ENCODE data around the gene STARD13. TPM values are rescaled to one million over a fixed set of nuclear protein-coding genes. Genes with fewer than 3 reads are reported as not detected.

The STARD13 gene
- total RNA-seq, 1 experiment from 2014 or later: 2.1 TPM

- no peak overlapping the region for H2AFZ ChIP-seq (ENCODE audit: low read length)
- H3K27me3 ChIP-seq (ENCODE audit: insufficient read depth, low read length): no peaks in the 10 kb centered on the region
- H3K9me3 ChIP-seq (ENCODE audit: control insufficient read depth, low read depth, low read length): no peaks in the 10 kb centered on the region
- H2BK12ac ChIP-seq (ENCODE audit: insufficient read length, low read depth, low read length): no peak overlapping the region
- no peaks in the 10 kb centered on the region for H3K23me2 ChIP-seq (ENCODE audit: insufficient read length, low read depth, low read length, poor library complexity, severe bottlenecking)
- no peak overlapping the region for H3K9ac ChIP-seq (ENCODE audit: extremely low read depth, insufficient read length, low read length)
- H3K9me3 Mint-ChIP-seq: no peaks in the 10 kb centered on the region; a peak in 1 of 5 replicates
- H4K91ac ChIP-seq (ENCODE audit: insufficient read length, low read depth, low read length): no peak overlapping the region
- no peak overlapping the region for H3K4ac ChIP-seq (ENCODE audit: low read depth, low read length)
- H3K4me2 ChIP-seq (ENCODE audit: insufficient read depth, insufficient read length, low read length): no peak overlapping the region
- TF ChIP-seq, protein P1, sequence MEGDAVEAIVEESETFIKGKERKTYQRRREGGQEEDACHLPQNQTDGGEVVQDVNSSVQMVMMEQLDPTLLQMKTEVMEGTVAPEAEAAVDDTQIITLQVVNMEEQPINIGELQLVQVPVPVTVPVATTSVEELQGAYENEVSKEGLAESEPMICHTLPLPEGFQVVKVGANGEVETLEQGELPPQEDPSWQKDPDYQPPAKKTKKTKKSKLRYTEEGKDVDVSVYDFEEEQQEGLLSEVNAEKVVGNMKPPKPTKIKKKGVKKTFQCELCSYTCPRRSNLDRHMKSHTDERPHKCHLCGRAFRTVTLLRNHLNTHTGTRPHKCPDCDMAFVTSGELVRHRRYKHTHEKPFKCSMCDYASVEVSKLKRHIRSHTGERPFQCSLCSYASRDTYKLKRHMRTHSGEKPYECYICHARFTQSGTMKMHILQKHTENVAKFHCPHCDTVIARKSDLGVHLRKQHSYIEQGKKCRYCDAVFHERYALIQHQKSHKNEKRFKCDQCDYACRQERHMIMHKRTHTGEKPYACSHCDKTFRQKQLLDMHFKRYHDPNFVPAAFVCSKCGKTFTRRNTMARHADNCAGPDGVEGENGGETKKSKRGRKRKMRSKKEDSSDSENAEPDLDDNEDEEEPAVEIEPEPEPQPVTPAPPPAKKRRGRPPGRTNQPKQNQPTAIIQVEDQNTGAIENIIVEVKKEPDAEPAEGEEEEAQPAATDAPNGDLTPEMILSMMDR (conservative IDR thresholded peaks at IDR 0.05): peak; percentile 66
- no peak overlapping the region for H3K23ac ChIP-seq (ENCODE audit: insufficient read length, low read depth, low read length)
- H4K20me1 ChIP-seq (ENCODE audit: control insufficient read depth, insufficient read depth, insufficient read length): no peaks in the 10 kb centered on the region
- H3T11ph ChIP-seq (ENCODE audit: low read length): no peak overlapping the region
- no peak overlapping the region for H4K8ac ChIP-seq (replicated peaks; ENCODE audit: insufficient read length, low read depth, low read length)
- H3K4me1 Mint-ChIP-seq: peaks cover 22 to 24% of the 10 kb centered on the region in 2 experiments
- DNase-seq: no peak
- no peak overlapping the region for H3K56ac ChIP-seq (ENCODE audit: insufficient read length, low read depth, low read length)
- H3K14ac ChIP-seq (ENCODE audit: insufficient read depth, low read length): no peak overlapping the region
- H3K4me3 Mint-ChIP-seq: no peak overlapping the region
- H4K5ac ChIP-seq (ENCODE audit: insufficient read length, low read depth, low read length): no peak overlapping the region
- no peak overlapping the region for H3K18ac ChIP-seq (ENCODE audit: insufficient read length, low read depth, low read length)
- no peak overlapping the region for H2BK5ac ChIP-seq (ENCODE audit: insufficient read length, low read length)
- H2AK5ac ChIP-seq (ENCODE audit: insufficient read length, low read length): no peak overlapping the region
- no peaks in the 10 kb centered on the region for H3K79me1 ChIP-seq (ENCODE audit: insufficient read depth, low read depth, low read length, poor library complexity, severe bottlenecking)
- no peak overlapping the region for H3K27ac Mint-ChIP-seq
- WGBS (ENCODE audit: extremely low coverage, insufficient read length, low lambda C conversion rate): no CpG with 5 or more reads among the region's 2 CpGs
- H3K79me2 ChIP-seq (ENCODE audit: insufficient read depth, low read length): no peaks in the 10 kb centered on the region
- H2BK15ac ChIP-seq (ENCODE audit: low read depth, low read length): no peak overlapping the region
- H3K27me3 Mint-ChIP-seq (ENCODE audit: low read depth): no peaks in the 10 kb centered on the region
- no peak overlapping the region for H2BK120ac ChIP-seq (ENCODE audit: low read depth, low read length, poor library complexity, severe bottlenecking)
- H3K36me3 Mint-ChIP-seq (ENCODE audit: insufficient read depth in 1 of 3, low read depth in 3 of 3): no peaks in the 10 kb centered on the region; a peak in 1 of 7 replicates
- H2BK20ac ChIP-seq (ENCODE audit: low read depth, low read length, poor library complexity, severe bottlenecking): no peak overlapping the region
- H3K27ac ChIP-seq (ENCODE audit: insufficient read length, low read depth, low read length): no peak overlapping the region
- H3K4me1 ChIP-seq (ENCODE audit: insufficient read depth, low read length): no peaks in the 10 kb centered on the region; the same call in 1 of the 2 replicates
Measured at GRCh38 chr13:33069365-33069764, 216.2 kb downstream of the STARD13 start.

Measured in H9 (cell line).